ENCODE results near the gene GTPBP2. TPM values are rescaled to one million over a fixed set of nuclear protein-coding genes. Genes with fewer than 3 reads are reported as not detected.
"Not testable (repeated sequence)": the region's sequence is repeated elsewhere in the genome, so short reads cannot be mapped to it uniquely, and the experiment has no call there.

GTPBP2 gene
- total and polyA plus RNA-seq, 2 of the 13 experiments (the other 11 are each of a cell fraction or from before 2014, with no cell fraction given): 26.9 to 88.2 TPM

- H3K36me3 ChIP-seq (replicated peaks in 1 of 2; ENCODE audit: control insufficient read depth in 1 of 2, insufficient read depth in 2 of 2, low read length in 2 of 2); in situ Hi-C loops (cut with HindIII; ENCODE audit: extremely low pct_ligation_motif_present, low pct_unique_long_range_greater_than_20kb); H4K20me1 ChIP-seq (ENCODE audit: insufficient read depth, low read length); H3K4me2 ChIP-seq (ENCODE audit: low read depth, low read length); H3K9me3 ChIP-seq (ENCODE audit: low read length); H3K9ac ChIP-seq (ENCODE audit: insufficient read depth, low read depth, low read length); H2AFZ ChIP-seq (ENCODE audit: low read length); intact Hi-C loops (cut with micrococcal nuclease; ENCODE audit: unreplicated experiment); H3K27ac ChIP-seq (ENCODE audit: extremely low read length, insufficient read depth, low read length); H3K4me3 ChIP-seq (replicated peaks in 1 of 3; ENCODE audit: insufficient read depth in 1 of 3, low read depth in 2 of 3, low read length in 3 of 3); BruUV-seq (replicated peaks); CTCF ChIA-PET (ENCODE audit: low intra/inter-chr PET ratio, low total read pairs); DNase-seq (ENCODE audit: low spot score); FAIRE-seq; H3K79me2 ChIP-seq (ENCODE audit: insufficient read depth, low read length); ATAC-seq; H3K4me1 ChIP-seq (ENCODE audit: insufficient read depth, low read length): not testable (repeated sequence)
- POLR2A ChIA-PET: interaction anchor here (1.2 kb wide), 1 partner anchor 17 kb away, joined by 6 read pairs; the partner anchor contains the start of gene MAD2L1BP
- WGBS (ENCODE audit: low lambda C conversion rate): 38% methylated on average over 2 of the region's 2 CpGs
- peaks cover 3 to 17% of the 10 kb centered on the region in 2 experiments; a peak in 2 of 5 replicates for H3K27me3 ChIP-seq (ENCODE audit: control insufficient read depth in 1 of 2, insufficient read depth in 2 of 2, low read length in 2 of 2)
- TF ChIP-seq, protein P1, sequence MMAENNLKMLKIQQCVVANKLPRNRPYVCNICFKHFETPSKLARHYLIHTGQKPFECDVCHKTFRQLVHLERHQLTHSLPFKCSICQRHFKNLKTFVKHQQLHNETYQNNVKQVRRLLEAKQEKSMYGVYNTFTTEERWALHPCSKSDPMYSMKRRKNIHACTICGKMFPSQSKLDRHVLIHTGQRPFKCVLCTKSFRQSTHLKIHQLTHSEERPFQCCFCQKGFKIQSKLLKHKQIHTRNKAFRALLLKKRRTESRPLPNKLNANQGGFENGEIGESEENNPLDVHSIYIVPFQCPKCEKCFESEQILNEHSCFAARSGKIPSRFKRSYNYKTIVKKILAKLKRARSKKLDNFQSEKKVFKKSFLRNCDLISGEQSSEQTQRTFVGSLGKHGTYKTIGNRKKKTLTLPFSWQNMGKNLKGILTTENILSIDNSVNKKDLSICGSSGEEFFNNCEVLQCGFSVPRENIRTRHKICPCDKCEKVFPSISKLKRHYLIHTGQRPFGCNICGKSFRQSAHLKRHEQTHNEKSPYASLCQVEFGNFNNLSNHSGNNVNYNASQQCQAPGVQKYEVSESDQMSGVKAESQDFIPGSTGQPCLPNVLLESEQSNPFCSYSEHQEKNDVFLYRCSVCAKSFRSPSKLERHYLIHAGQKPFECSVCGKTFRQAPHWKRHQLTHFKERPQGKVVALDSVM (CRISPR knock-in tag; IDR thresholded peaks at IDR 0.05): 0 out of 2 replicates have a peak, but pooled peaks have one; percentile 27
Measured at GRCh38 chr6:43652822-43653221, 23.8 kb upstream of the GTPBP2 start.

DNA sequence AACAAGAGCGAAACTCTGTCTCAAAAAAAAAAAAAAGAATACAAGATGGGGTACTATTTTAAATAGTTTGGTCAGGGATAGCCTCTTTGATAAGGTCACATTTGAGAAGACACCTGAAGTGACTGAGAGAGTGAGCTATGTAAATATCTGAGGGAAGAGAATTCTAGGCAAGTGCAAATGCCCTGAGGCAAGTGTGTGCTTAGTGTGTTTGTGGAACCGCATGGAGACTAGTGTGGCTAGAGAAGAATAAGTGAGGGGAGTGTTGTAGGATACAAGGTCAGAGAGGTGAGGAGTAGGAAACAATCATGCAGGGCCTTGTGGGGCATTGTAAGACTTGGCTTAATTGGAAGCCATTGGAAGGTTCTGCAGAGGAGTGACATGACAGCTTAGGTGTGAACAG, 19.2 kb upstream of the GTPBP2 start:
- Histone ChIP-seq H3K36me3 (replicated peaks in 1 of 2; ENCODE audit: control insufficient read depth in 1 of 2, insufficient read depth in 2 of 2, low read length in 2 of 2) (no peaks in the 10 kb centered on the region), H3K4me2 (ENCODE audit: low read depth, low read length) (no peak overlapping the region), H4K20me1 (ENCODE audit: insufficient read depth, low read length) (no peaks in the 10 kb centered on the region), H3K27me3 (ENCODE audit: control insufficient read depth in 1 of 2, insufficient read depth in 2 of 2, low read length in 2 of 2) (peaks cover 1 to 7% of the 10 kb centered on the region in 2 experiments; a peak in 2 of 5 replicates), H3K9me3 (ENCODE audit: low read length) (no peaks in the 10 kb centered on the region), H2AFZ (ENCODE audit: low read length) (no peak overlapping the region), H3K4me1 (ENCODE audit: insufficient read depth, low read length) (no peaks in the 10 kb centered on the region), H3K4me3 (replicated peaks in 1 of 3; ENCODE audit: insufficient read depth in 1 of 3, low read depth in 2 of 3, low read length in 3 of 3) (no peak overlapping the region), H3K9ac (ENCODE audit: insufficient read depth, low read depth, low read length) (no peak overlapping the region), H3K79me2 (ENCODE audit: insufficient read depth, low read length) (no peaks in the 10 kb centered on the region), H3K27ac (ENCODE audit: extremely low read length, insufficient read depth, low read length) (no peak overlapping the region)
- intact Hi-C loops (cut with micrococcal nuclease; ENCODE audit: unreplicated experiment): no loop called here
- no TSS peak for BruUV-seq (replicated peaks)
- DNase-seq (ENCODE audit: low spot score): no peak
- in situ Hi-C loops (cut with HindIII; ENCODE audit: extremely low pct_ligation_motif_present, low pct_unique_long_range_greater_than_20kb): no loop called here
- FAIRE-seq: no peak
- 58% methylated on average over 2 of the region's 2 CpGs for WGBS (ENCODE audit: low lambda C conversion rate)
- ChIA-PET POLR2A (interaction anchor here (1.0 to 5.9 kb wide), 2 partner anchors 13 to 19 kb away, joined by 3 to 22 read pairs; partner anchors contain the start of gene MAD2L1BP), CTCF (ENCODE audit: low intra/inter-chr PET ratio, low total read pairs) (no interaction called here)
- ATAC-seq: no peak
- TF ChIP-seq ZNF329 (CRISPR knock-in tag; IDR thresholded peaks at IDR 0.05; ENCODE audit: low read depth): no peak
- TF ChIP-seq MLXIP (CRISPR knock-in tag; IDR thresholded peaks at IDR 0.05; ENCODE audit: borderline replicate concordance): no peak
- TF ChIP-seq AGO2 (optimal IDR thresholded peaks at IDR 0.05; ENCODE audit: low read depth, low read length): no peak
- no peak for TF ChIP-seq ZNF616 (CRISPR knock-in tag; IDR thresholded peaks at IDR 0.05; ENCODE audit: low read depth)
- TF ChIP-seq, protein P2, sequence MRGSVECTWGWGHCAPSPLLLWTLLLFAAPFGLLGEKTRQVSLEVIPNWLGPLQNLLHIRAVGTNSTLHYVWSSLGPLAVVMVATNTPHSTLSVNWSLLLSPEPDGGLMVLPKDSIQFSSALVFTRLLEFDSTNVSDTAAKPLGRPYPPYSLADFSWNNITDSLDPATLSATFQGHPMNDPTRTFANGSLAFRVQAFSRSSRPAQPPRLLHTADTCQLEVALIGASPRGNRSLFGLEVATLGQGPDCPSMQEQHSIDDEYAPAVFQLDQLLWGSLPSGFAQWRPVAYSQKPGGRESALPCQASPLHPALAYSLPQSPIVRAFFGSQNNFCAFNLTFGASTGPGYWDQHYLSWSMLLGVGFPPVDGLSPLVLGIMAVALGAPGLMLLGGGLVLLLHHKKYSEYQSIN (CRISPR knock-in tag; IDR thresholded peaks at IDR 0.05; ENCODE audit: borderline replicate concordance): no peak
- no peak for TF ChIP-seq SMYD3 (CRISPR knock-in tag; IDR thresholded peaks at IDR 0.05)
- TF ChIP-seq ZNF264 (CRISPR knock-in tag; IDR thresholded peaks at IDR 0.05): no peak
- TF ChIP-seq KLF12 (CRISPR knock-in tag; IDR thresholded peaks at IDR 0.05; ENCODE audit: borderline replicate concordance): no peak
- TF ChIP-seq ZBTB42 (CRISPR knock-in tag; IDR thresholded peaks at IDR 0.05): no peak
- TF ChIP-seq TEAD3 (CRISPR knock-in tag; optimal IDR thresholded peaks at IDR 0.05; ENCODE audit: borderline replicate concordance): no peak
- TF ChIP-seq MXD3 (CRISPR knock-in tag; IDR thresholded peaks at IDR 0.05): no peak
